NCI-H345 treated with DMSO at 0.1 percent for 48 hours (cell line): ENCODE measurements around the gene FAM117A.

ENCODE experiments used
- DNase-seq: peaks from one replicate; lab custom pipeline; 2025; ENCODE audit not compliant: unreplicated experiment; lab: John Stamatoyannopoulos, UW

Gene FAM117A

DNA sequence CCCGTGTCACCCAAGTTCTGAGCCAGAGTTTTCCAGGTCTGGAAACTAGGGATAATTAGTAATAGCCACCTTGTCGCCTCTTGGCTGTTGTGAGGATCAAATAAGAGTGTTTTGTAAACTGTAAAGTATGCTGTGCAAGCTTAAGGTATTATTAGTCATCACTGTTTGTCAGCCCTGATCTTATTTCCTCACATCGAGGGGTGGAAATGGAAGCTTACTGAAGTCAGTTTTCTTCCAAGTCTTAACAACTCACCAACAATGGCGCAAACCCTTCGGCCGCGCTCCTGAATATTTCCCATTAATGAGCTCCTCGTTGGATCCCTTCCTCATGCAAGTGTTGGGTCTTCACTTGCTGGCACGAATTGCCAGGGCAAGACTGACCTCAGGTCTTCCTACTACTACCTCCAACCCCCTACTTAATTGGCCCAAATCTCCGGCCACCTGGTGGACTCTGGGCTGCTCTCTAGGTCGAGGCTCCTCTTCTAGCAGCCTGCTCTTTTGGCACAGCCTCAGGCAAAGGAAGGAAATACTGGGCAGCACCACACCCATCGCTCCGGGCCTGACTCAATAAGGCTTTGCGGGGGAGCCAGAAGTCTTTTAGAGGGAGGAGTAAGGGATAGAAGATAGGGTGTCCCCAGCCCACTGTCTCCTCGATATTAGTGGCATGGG is 55.3 kb downstream of the FAM117A start:
- no peak for DNase-seq

DNA sequence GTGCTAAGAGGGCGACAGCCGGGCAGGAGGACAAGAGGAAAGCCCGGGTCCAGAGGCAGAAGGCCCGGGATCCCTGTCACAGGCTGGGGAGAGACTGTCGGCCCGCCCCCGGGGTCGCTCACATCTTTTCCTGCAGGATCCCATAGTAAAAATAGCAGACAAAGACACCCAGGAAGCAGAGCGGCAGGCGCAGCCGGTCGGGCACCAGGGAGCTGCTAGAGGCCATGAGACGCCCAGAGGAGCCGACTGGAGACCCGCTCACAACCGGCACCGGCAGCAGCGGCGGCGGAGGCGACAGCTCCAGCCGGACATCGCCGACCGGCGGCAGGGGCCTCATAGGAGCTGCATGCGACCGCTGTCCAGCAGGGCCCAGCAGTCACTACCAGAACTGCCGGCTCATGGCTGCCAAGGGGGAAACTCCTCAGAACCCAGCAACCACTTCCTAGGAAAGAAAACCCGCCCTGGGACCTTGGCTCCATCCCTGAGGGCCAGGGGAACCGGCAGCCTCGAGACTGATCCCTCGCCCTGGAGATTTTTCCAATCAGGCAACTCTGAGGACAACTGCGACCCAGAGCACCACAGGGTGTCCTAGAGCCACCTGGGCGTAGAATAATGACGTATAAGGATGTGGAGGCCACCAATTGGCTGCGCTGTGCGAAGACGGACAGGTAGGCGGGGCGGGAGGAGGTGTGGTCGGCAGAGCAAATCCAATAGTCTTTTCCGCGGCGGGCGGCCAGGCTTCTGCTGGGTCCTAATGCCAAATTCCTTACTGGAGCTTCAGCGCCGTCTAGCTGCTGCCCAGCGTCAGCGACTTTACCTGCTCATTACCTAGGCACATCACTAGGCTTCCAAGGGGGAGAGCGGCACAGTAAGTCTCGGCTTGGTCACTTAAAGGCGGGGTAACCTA is 56.1 kb downstream of the FAM117A start, which contains the start of gene SLC35B1:
Gene SLC35B1, minus strand, starts transcription at position 357 of the 907 bp plus-strand sequence. Its CDS starts 131 bp downstream, at position 226.
- DNase-seq, result peak; percentile 96

DNA sequence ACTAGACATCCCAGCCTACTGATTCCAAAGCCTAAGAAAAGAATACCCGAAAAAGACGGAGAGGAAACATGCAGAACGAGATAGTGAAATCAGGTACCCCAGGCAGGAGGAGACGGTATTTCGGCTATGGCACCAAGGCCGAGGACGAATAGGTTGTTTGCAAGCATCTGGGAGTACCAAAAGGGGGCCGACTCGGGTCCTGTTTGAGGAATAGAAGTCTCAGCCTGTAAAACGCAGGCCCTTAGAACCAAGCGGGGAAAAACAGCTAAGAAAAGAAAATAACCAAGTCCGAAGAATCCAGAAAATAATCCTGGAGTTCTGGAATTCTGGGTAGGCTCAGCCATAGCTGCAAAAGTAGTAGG is 56.7 kb downstream of the FAM117A start:
- DNase-seq, result no peak

DNA sequence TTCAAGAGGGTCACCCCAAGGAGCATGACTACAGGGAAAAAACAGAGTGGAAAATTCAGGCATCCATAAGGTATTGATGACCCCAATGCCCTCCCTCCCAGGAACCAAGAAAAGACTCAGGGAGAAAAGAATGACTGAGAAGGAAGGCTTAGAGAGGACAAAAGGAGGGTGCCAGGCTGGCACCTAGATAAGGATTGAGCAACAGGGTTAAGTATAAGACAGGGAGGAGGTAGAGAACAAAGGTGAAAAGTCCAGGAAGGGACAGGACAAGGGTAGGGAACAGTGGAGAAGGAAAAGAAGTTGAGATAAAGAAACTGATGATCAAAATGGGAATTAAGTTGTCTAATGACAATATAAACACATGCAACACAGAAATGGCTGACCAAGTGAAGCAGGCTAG is 58.7 kb downstream of the FAM117A start:
- DNase-seq, result no peak

DNA sequence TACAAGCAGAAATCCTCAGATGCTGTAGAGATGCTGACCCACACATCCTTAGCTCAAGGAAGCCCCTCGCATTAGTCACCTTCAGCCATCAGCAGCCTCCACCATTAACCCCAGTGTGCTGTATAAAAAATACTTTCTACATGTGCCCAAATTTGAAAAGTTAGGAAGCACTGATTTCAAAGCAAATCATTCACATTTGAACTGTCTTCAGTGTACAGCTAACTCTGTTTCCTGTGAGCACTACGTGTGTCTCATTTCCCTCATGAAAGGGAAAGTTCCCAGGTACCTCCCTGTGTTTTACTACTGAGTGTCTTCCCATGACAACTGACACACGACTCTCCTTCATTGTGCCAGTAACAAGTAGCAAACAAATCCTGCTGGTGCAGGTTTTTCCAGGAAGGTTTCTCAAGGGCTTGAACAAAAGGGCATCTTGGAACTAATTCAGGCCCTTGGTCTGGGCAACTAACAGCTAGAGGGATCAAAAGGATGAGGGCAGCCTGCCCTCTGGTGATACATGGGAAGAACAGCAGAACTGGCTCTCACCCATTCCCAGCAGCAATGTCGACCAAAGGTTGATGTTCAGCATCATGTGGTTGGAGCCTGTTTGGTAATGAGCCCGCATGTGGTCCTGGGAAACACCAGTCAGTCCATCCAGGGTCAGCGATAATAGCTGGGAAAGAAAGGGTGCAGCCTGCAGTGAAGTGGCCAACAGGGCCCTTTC is 60.2 kb downstream of the FAM117A start:
- no peak for DNase-seq

DNA sequence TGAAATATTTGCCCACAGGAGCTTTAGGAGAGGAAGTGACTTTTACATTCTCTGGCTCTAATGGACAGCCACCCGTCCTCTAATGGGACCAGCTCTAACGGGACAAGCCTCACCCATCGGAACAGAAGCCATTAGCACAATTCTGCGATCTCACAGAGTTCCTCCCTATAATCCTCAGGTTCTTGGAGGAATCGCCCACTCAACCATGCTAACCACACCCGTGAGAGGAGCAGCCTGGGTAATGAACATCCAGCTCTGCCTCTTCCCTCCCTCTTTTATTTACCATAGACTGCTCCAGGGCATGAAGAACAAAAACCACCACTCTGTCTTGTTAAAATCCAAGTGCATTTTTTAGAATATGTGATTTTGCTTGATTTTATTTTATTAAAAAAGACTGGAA is 63.0 kb downstream of the FAM117A start:
- no peak for DNase-seq

DNA sequence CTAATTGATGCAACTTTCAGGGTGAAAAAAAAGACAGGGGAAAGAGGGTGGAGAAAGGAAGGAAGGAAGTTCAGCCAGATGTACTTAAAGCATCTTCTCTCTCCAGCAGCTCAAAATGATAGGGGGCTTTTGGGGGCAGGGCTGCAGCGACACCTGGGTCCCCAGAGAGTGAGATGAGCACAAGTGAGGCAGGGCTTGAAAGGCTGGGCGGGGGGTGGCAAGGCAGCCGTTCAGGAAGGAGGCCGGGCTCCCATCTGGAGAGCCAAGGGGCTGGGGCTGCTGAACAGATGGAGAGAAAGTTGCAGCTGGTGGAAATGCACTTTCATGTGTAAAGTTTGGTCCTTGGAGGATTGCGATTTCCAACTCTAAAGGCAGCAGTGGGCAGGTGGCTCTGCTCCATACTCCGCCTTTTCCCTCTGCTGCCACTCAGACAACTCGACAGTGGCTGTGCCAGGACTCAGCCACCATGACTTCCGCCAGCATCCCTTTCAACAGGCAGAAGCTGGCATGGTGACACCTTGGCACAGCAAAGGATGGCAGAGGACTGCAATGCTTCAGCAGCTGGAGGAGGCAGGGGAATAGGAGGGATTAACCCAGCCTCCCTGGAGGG is 63.9 kb downstream of the FAM117A start:
- no peak for DNase-seq

DNA sequence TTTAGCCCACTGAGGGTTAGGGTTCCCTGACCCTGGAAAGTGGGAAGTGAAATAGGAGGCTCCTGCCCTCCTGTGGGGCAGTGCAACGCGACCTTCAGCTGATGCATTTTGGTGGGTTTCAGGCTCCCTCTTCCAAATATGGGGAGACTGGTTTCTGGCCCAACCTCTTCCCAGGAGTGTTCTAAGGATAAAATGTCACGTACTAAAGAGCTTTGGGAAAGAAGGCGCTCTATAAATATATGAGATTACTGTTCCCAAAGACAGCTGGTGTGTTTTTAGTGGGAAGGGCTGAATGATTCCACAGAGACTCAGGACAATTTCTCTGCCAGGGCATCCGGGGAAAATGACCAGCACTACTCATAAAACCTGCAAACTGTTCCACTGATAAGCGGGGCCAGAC is 65.9 kb downstream of the FAM117A start:
- no peak for DNase-seq

DNA sequence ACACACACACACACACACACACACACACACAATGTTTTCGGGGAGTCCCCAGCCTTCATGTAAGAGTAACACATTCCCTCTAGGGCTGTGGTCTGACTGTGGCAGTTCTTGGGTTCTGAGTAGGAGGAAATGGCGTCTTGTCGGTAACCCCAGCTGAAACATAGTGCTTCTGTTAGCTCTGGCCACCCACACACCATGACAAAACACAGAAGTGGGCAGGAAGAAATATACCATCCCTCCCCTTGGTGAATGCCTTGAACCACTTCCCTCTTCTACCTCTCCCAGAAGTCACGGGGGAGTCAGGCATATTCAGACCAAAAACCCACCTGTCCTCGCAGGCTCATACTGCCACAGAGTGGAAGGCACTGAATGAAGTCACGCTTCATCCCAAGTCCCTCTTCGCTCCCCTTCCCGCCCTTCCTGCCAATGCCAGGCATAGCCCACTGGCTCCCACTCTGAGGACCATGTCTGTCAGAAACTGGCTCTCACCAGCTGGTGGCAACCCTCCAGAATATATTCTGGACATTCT is 67.6 kb downstream of the FAM117A start:
- DNase-seq, result no peak

DNA sequence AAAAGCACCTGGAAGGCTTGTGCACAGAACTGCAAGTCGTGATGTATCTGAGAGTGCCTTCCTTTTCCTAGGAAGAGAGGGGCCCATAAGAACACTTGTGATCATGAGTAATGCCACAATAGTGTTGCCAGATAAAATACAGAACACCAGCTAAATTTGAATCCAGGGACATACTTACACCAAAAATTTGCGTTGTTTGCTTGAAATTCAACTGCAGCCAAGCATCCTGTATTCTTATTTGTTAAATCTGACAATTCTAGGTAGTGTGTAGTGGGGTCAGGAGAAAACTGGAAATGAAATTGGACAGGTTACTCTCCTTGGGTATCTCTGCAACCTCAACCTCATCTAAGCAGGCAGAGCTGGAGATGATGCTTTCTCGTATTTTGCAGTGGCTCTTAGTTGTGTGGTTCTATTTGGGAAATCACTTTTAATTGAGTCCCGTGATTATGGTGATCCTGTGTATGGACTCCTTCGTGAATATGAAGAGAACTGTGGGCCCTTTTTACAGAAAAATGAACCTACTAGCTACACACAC is 68.2 kb downstream of the FAM117A start:
- no peak for DNase-seq

DNA sequence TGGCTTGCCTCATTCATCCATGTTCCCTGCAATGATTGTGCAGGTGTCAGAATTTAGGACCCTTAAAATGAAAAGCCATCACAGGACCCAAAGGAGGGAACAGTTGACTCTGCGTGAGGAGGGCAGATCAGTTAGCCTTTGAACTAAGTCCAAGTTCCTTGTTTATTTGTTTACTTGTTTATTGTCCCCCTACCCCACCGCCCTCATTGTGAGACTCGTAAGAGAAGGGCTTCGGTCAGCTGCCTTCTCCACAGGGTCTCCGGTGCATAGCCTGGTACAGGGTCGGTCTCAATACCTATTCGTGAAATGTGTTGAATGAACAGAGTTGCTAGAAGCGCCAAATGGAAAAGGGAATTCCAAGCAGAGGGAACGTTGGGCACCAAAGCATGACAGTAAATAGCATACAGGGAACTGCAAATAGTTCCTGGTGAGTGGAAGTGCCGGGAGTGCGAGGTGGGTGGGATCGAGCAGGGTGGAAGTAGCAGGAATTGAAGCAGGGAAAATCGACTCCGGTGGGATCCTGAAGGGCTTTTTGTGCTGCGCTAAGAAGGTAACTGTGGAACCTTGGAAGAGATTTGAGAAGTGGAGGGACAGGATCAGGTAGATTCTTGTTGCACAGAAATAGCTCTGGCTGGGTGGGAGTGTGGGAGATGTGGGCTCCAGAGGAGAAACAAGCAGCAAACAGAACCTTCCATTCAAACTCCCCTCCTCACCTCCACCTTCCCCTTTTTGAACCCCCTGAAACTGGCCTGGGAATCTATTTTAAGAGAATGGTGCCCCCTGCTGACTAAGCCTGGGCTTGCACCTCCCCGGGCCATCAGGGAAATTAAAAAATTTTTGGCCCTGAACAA is 68.9 kb downstream of the FAM117A start:
- peak; percentile 37 for DNase-seq

DNA sequence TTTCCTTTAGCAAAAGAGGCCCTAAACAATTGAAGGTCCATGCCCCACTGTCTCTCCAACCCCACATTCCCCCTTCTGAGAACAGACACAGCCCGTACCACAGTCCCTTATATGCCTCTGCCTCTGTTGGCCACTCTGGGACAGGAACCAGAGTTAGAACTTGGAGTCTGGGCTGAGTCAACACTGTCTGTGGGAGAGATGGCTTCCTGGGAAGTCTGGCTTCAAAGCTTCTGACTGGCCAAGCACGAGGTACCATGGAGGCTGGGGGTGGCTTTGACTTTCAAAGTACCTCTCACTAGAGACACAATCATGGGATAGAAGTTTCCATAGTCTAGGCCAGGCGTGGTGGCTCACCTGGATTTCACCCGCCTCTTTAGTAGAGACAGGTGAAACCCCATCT is 71.2 kb downstream of the FAM117A start:
- no peak for DNase-seq

DNA sequence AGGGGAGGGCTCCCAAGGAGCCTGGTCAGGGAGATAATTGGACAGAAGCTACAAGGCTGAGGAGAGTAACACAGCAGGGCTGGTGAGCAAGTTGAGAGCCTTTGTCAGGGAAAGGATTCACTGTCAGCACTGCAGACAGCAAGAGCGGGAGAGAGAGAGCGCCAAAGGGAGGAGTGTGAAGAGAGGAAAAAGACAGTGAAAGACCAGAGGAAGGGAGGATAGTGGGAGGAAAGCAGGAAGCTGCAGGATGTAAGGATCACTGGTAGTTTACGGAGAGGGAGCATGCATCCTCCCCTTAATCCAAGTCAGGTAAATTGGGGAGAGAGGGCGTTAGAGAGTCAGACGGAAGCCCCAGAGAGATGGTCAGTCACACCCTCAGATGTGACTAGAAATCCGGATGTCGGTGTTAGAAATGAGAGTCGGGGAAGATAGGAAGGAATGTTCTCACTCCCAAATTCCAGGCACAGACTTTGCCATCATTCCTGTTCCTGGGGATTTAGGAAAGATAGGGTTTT is 72.2 kb downstream of the FAM117A start:
- DNase-seq, result no peak

DNA sequence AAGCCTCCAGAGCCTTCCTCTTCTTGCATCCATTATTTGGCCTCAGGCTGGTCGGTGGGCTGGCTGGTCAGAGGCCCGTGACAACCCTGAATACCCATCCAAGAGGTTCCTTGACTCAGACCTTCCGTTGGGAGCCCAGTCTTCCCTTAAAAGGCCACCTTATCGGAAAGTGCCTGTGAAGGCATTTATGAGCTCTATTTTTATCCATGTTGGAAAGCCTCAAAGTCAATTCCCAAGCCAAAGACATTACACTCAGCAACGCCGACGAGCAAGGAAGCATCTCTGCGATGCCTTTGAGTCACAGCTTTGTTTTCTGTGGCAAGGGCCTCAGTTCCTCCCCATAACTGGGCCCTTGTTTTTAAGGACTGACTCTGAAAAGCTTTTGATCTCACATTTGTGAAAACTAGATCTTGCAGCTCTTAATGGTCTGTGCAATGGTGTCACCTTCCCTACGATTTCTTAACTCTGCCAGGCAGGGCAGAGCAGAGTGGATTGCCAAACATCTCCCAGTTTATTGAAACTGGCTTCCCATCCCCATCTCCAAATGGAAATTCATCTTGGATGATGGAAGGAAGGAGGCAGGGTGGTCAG is 72.8 kb downstream of the FAM117A start:
- DNase-seq, result no peak

DNA sequence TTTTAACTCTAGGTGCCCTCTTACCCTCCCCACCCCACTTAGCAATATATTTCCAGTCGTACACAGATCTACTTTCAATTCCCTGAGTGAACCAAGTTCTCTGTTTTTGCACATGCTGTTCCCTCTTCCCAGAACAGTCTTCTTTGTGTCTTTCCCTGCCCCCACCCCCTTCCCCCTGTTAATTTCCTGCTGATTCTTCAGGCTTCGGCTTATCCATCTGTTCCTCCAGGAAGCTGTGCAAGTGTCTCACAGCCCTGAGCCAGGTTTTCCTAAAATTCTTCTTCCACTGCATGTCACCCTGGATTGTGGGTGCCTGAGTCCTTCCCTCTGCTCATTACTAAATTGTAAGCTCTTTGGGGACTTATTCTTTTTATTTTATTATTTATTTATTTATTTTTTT is 73.7 kb downstream of the FAM117A start:
- DNase-seq, result no peak

DNA sequence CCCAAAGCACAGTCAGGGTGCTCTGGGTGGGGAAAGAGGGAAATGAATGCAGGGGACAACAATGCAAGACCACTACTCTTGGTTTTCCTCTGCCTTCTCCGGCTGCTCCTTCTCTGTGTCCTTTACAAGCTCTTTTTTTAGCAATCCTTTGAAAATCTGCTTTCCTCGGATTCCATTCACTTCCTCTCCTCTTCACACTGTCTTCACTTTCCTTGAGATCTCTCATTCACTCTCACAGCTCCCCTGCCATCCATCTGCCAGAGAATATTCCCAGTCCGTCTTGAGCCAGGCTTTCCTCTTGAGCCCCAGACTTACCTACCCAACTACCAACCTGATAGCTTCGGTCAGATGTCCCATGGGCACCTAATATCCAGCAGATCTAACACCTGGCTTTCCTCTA is 75.1 kb downstream of the FAM117A start:
- DNase-seq, result no peak

DNA sequence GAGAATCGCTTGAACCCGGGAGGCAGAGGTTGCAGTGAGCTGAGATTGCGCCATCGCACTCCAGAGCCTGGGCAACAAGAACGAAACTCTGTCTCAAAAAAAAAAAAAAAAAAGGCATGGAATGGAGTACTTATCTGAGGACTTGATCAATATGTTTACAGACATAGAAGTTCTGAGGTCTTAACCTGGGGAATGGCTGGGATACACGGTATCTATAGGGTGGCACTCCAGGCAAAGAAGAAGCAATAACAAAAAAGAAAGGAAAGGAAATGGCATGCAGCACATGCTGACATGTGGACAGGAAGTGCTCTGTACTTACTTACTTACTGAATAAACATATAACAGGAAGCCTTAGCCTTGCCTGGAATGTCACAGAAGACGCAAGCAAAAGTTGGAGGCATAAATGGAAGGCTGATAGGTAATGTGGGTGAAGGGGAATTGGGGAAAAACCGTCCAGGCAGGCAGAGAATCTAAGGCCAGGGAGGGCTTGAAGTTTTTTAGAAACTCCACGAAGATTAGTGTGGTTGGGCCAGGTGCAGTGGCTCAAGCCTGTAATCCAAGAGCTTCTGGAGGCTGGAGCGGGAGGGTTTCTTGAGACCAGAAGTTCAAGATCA is 75.9 kb downstream of the FAM117A start:
- no peak for DNase-seq

DNA sequence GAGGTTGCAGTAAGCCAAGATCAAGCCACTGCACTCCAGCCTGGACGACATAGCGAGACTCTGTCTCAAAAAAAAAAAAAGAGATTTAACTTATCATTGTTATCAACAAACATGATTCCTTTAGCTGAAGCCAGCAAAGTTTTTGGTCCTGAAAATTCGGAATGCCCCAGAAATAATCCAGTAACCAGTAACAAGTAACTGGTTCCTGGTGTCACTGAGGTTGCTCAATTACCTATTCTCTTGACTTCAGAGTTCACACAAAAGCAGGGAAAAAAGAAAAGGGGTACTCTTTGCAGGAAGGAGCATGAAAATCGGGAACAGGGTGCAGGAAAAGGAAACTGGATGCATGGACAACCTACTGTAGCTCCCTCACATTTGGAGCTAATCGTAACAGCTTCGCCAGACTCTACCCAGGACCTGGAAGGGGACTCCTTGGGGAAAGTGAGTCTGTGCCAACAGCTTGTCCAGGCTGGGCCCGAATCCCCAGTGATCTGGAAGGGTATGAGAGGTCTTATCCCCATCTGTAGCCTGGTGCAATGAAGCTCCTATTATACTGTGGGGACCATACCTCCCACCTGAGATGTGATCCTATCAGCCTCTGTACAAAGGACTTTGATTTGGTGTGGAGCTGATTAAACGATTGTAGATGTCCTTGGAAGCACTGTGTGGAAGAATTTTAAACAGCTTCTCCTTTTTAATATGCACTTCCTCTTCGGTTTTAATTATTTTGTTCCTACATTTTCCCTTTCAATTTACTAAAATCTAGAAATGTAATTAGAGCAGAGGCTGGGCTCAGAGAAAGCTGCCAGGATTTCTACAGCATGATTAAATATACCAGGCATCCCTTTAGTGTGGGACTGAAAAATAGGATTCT is 82.6 kb downstream of the FAM117A start:
- DNase-seq, result no peak
